Caco-2 (cell line): ENCODE data around the gene PM20D1. TPM values are rescaled to one million over a fixed set of nuclear protein-coding genes. Genes with fewer than 3 reads are reported as not detected.
A peak's percentile ranks its signal among the peaks of the same experiment; 100 is the strongest.
"Not testable (repeated sequence)": the region's sequence is repeated elsewhere in the genome, so short reads cannot be mapped to it uniquely, and the experiment has no call there.

ENCODE experiments used
- BruUV-seq: library from RNA; stranded (reverse); fragments of 400-500 nt; replicated peaks from 2 replicates; lab custom pipeline; 2021; lab: Mats Ljungman, UMichigan
- CTCF ChIA-PET: fragments of 300-600 bp; sonication (Branson Sonifier 250); formaldehyde crosslinking; loops from one replicate; lab custom pipeline; 2022; ENCODE audit warnings: antibody characterized with exemption; lab: Charles Lee
- POLR2A ChIA-PET: fragments of 300-600 bp; sonication (Branson Sonifier 250); formaldehyde crosslinking; loops from one replicate; lab custom pipeline; 2022; ENCODE audit warnings: antibody characterized with exemption; lab: Charles Lee
- DNase-seq, 2 experiments: peaks; one replicate each; pipeline versions ENCODE4 v3.0.0 to v3.0.0-alpha.2; 2020 to 2022
- H3K27me3 ChIP-seq: replicated peaks from 2 replicates; pipeline ENCODE4 v1.6.0; 2011; ENCODE audit warnings: low read length; ENCODE audit not compliant: control insufficient read depth, insufficient read depth
- H3K36me3 ChIP-seq: 2 replicates; pipeline ENCODE4 v1.5.1; 2011; ENCODE audit warnings: low read length; ENCODE audit not compliant: control insufficient read depth, insufficient read depth
- H3K4me1 ChIP-seq: fragments of 250-450 bp; sonication (Bioruptor Pico); 2 replicates; pipeline ENCODE4 v1.5.1; 2020; ENCODE audit warnings: mild to moderate bottlenecking
- H3K4me3 ChIP-seq: 2 replicates; pipeline ENCODE4 v1.5.1; 2011; ENCODE audit warnings: low read depth, mild to moderate bottlenecking, control low read depth, low read length
- H3K9me3 ChIP-seq: fragments of 250-450 bp; sonication (Bioruptor Pico); 2 replicates; pipeline ENCODE4 v1.5.1; 2020; ENCODE audit warnings: mild to moderate bottlenecking, moderate library complexity
- H3K27ac Mint-ChIP-seq: one replicate; pipeline ENCODE4 v1.8.0; 2022; ENCODE audit warnings: mixed read lengths; ENCODE audit not compliant: unreplicated experiment
- H3K27me3 Mint-ChIP-seq: one replicate; pipeline ENCODE4 v1.8.0; 2022; ENCODE audit warnings: mixed read lengths; ENCODE audit not compliant: insufficient read depth, unreplicated experiment
- H3K36me3 Mint-ChIP-seq: one replicate; pipeline ENCODE4 v1.8.0; 2022; ENCODE audit warnings: mild to moderate bottlenecking, mixed read lengths; ENCODE audit not compliant: insufficient read depth, unreplicated experiment
- H3K4me1 Mint-ChIP-seq: one replicate; pipeline ENCODE4 v1.8.0; 2022; ENCODE audit warnings: low read depth, mixed read lengths; ENCODE audit not compliant: unreplicated experiment
- H3K4me3 Mint-ChIP-seq: one replicate; pipeline ENCODE4 v1.8.0; 2022; ENCODE audit warnings: mild to moderate bottlenecking, moderate library complexity, mixed read lengths; ENCODE audit not compliant: unreplicated experiment
- H3K9me3 Mint-ChIP-seq: one replicate; pipeline ENCODE4 v1.8.0; 2022; ENCODE audit warnings: mixed read lengths; ENCODE audit not compliant: unreplicated experiment
- intact Hi-C: fragments of 100-400 bp; cut with micrococcal nuclease; formaldehyde crosslinking; loops from one replicate; pipeline ENCODE4 v1.10.0; 2022; ENCODE audit not compliant: unreplicated experiment
- total RNA-seq: library from RNA; stranded (reverse); gene quantifications from 2 replicates; pipeline ENCODE4 v1.2.3, GENCODE V29; 2022
- TF ChIP-seq, protein P1 (sequence below), 2 experiments: fragments of 200-600 bp in 1 of 2; IDR thresholded peaks; 1 replicate in 1 of 2; 2 replicates in 1 of 2; pipeline versions ENCODE4 v1.5.1 to v1.8.0; 2011 to 2022; ENCODE audit warnings: antibody characterized with exemption in 1 of 2, control low read depth in 1 of 2, inconsistent platforms in 1 of 2, low read depth in 1 of 2, low read length in 1 of 2, mild to moderate bottlenecking in 1 of 2, moderate library complexity in 1 of 2; ENCODE audit not compliant: insufficient read depth in 1 of 2, severe bottlenecking in 1 of 2, unreplicated experiment in 1 of 2

The PM20D1 gene
- total RNA-seq, 1 experiment from 2014 or later, result not detected

DNA sequence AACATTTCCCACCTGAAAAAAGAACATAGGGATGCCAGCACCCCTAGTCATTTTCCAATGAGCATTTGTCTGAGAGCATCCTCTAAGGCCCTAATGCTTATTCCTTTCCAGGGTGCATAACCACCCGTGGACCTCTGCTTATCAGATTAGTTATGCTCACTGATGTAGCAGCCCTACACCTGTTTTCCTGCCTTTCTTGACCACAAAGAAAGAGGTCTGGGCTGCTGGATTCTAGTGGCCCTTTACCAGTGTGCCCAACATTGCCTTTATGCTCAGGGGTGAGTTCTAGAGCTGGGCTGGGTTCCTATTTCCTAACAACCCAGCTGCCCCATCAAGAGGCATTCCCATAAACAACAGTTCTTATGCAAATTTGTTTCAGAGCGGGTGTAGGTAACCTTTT lies 20.3 kb upstream of the PM20D1 start:
- no peak overlapping the region for H3K4me3 ChIP-seq
- no peaks in the 10 kb centered on the region for H3K27me3 ChIP-seq
- Mint-ChIP-seq H3K27me3 (peaks cover 3% of the 10 kb centered on the region), H3K4me3 (no peak overlapping the region), H3K27ac (no peak overlapping the region), H3K36me3 (no peaks in the 10 kb centered on the region), H3K9me3 (no peaks in the 10 kb centered on the region), H3K4me1 (no peaks in the 10 kb centered on the region)
- TF ChIP-seq, protein P1, sequence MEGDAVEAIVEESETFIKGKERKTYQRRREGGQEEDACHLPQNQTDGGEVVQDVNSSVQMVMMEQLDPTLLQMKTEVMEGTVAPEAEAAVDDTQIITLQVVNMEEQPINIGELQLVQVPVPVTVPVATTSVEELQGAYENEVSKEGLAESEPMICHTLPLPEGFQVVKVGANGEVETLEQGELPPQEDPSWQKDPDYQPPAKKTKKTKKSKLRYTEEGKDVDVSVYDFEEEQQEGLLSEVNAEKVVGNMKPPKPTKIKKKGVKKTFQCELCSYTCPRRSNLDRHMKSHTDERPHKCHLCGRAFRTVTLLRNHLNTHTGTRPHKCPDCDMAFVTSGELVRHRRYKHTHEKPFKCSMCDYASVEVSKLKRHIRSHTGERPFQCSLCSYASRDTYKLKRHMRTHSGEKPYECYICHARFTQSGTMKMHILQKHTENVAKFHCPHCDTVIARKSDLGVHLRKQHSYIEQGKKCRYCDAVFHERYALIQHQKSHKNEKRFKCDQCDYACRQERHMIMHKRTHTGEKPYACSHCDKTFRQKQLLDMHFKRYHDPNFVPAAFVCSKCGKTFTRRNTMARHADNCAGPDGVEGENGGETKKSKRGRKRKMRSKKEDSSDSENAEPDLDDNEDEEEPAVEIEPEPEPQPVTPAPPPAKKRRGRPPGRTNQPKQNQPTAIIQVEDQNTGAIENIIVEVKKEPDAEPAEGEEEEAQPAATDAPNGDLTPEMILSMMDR (IDR thresholded peaks at IDR 0.05; ENCODE audit: insufficient read depth in 1 of 2, low read depth in 1 of 2, low read length in 1 of 2, severe bottlenecking in 1 of 2, unreplicated experiment in 1 of 2), result no peak
- CTCF ChIA-PET, result no interaction called here
- no peaks in the 10 kb centered on the region for H3K4me1 ChIP-seq
- DNase-seq, result no peak
- no TSS peak for BruUV-seq
- no peaks in the 10 kb centered on the region for H3K9me3 ChIP-seq
- intact Hi-C loops, result no loop called here
- POLR2A ChIA-PET, result no interaction called here
- H3K36me3 ChIP-seq, result no peaks in the 10 kb centered on the region

DNA sequence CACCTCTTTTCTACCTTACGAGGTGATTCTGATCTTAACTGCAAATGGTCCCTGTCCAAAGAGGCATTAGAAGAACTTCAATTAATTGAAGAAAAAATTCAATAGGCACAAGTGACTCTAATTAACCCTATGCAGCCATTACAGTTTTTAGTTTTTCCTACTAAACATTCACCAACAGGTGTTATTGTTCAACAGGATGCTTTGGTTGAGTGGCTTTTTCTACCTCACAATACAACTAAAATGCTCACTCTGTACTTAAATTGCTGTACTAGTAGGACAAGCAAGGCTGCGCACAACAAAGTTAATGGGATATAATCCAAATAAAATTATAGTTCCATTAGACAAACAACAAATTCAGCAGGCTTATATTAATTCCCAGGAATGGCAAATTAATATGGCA lies 11.6 kb upstream of the PM20D1 start:
- BruUV-seq, result no TSS peak
- peaks cover 4% of the 10 kb centered on the region for H3K9me3 ChIP-seq

DNA sequence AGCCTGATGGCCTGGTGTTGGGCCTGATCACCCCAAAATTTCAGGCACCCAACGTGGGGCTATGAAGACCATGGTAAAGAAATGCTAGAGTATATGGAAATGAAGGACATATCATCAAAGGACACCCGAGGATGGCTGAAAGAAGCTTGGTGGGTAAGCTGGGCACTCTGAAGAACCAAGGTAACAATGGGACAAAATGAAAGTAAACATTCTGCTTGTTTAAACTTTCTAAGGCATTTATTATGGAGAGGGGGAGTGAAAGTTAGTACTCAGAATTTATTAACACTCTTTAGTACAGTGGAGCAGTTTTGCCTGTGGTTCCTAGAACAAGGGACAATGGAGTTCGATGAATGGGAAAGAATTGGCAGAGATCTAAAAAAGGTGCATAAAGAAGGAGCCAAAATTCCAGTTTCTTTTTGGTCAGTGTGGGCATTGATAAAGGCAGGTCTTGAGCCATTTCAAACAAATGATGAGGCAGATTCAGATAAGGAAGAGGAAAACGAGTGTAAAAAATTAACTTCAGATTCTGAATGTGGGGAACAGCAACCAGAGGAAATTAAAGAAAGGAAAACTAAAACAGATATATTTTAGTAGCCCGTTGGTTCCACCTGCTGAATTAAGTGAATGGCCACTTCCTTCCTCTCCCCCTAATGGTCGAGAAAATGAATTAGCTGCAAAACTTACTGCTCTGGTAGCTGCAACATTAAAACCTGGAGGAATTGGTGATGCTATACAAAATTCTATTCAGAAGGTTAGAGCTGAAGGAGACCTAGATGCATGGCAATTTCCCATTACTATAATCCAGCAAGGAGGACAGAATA lies 8.4 kb upstream of the PM20D1 start:
- Histone ChIP-seq H3K4me1 (0 out of 2 replicates have a peak, but pooled peaks cover 7% of the 10 kb centered on the region), H3K27me3 (no peaks in the 10 kb centered on the region), H3K4me3 (no peak overlapping the region), H3K36me3 (no peaks in the 10 kb centered on the region), H3K9me3 (peaks cover 14% of the 10 kb centered on the region)
- Mint-ChIP-seq H3K9me3 (peaks cover 19% of the 10 kb centered on the region), H3K27me3 (peaks cover 3% of the 10 kb centered on the region), H3K27ac (no peak overlapping the region), H3K36me3 (no peaks in the 10 kb centered on the region), H3K4me1 (peaks cover 11% of the 10 kb centered on the region), H3K4me3 (peak overlapping the region; percentile 5)
- CTCF ChIA-PET, result interaction anchor here (0.8 to 1.6 kb wide), 2 partner anchors 49 to 119 kb away, joined by 3 to 4 read pairs; no protein-coding TSS in a partner anchor
- POLR2A ChIA-PET, result no interaction called here
- BruUV-seq, result no TSS peak
- no peak for DNase-seq
- intact Hi-C loops, result no loop called here
- TF ChIP-seq, protein P1 (IDR thresholded peaks at IDR 0.05; ENCODE audit: insufficient read depth in 1 of 2, low read depth in 1 of 2, low read length in 1 of 2, severe bottlenecking in 1 of 2, unreplicated experiment in 1 of 2), result no peak

More for the DNA sequence above, 11.6 kb upstream of the PM20D1 start:
- Histone ChIP-seq H3K4me3 (no peak overlapping the region), H3K27me3 (no peaks in the 10 kb centered on the region), H3K4me1 (0 out of 2 replicates have a peak, but pooled peaks cover 7% of the 10 kb centered on the region), H3K36me3 (no peaks in the 10 kb centered on the region)
- no peak for DNase-seq
- H3K27ac Mint-ChIP-seq, result no peak overlapping the region
- ChIA-PET POLR2A (no interaction called here), CTCF (no interaction called here)
- peaks cover 3% of the 10 kb centered on the region for H3K27me3 Mint-ChIP-seq
- H3K36me3 Mint-ChIP-seq, result no peaks in the 10 kb centered on the region
- no peak overlapping the region for H3K4me3 Mint-ChIP-seq
- intact Hi-C loops, result loop anchor here (1.0 kb wide), 1 partner anchor 10 kb away; no protein-coding TSS in a partner anchor
- TF ChIP-seq, protein P1 (IDR thresholded peaks at IDR 0.05; ENCODE audit: insufficient read depth in 1 of 2, low read depth in 1 of 2, low read length in 1 of 2, severe bottlenecking in 1 of 2, unreplicated experiment in 1 of 2), result no peak
- H3K4me1 Mint-ChIP-seq, result peaks cover 11% of the 10 kb centered on the region
- peaks cover 6% of the 10 kb centered on the region for H3K9me3 Mint-ChIP-seq

DNA sequence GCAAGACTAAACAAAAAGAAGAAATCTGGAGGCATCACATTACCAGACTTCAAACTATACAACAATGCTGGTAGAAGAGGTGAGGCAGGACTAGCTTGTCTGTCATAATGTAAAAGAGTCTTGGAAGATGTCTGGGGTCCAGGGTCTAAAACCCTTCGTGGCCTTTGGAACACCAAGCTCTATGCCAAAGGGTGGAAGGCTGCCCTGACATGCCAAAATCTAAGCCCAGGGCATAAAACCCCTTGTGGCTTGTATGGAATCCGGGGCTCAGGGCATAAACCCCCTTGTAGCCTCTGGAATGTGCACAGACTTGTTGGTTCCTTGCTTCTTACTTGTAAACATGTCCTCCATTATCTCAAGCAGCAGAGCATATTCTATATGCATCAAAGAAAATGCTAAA lies 7.6 kb upstream of the PM20D1 start:
- H3K9me3 ChIP-seq, result peaks cover 17% of the 10 kb centered on the region
- H3K4me3 Mint-ChIP-seq, BruUV-seq, DNase-seq, H3K4me1 ChIP-seq, H3K27me3 Mint-ChIP-seq, H3K27me3 ChIP-seq, H3K36me3 Mint-ChIP-seq, CTCF ChIA-PET, intact Hi-C loops, H3K4me3 ChIP-seq, H3K36me3 ChIP-seq, H3K27ac Mint-ChIP-seq, POLR2A ChIA-PET: not testable (repeated sequence)
- Mint-ChIP-seq H3K9me3 (peaks cover 19% of the 10 kb centered on the region), H3K4me1 (peaks cover 11% of the 10 kb centered on the region)
